HG03039 (cell line): Measurements from ENCODE around the gene SDHA.
"Not testable (repeated sequence)": the region's sequence is repeated elsewhere in the genome, so short reads cannot be mapped to it uniquely, and the experiment has no call there.

Experiments used
- ATAC-seq: cut with Tn5 transposase; IDR thresholded peaks from one replicate; pipeline ENCODE4 v1.9.1; 2021; ENCODE audit warnings: mild to moderate bottlenecking, moderate library complexity; ENCODE audit not compliant: unreplicated experiment

Gene SDHA

GRCh38 chr5:296954-297353 lies 78.8 kb downstream of the SDHA start:
- ATAC-seq = not testable (repeated sequence)

GRCh38 chr5:297448-297847 lies 79.3 kb downstream of the SDHA start:
- not testable (repeated sequence) for ATAC-seq

- ATAC-seq = not testable (repeated sequence)
Observed at GRCh38 chr5:297991-298736, 80.0 kb downstream of the SDHA start.

- no peak for ATAC-seq
Observed at GRCh38 chr5:298737-299125, 80.6 kb downstream of the SDHA start.

GRCh38 chr5:299921-300320 lies 81.8 kb downstream of the SDHA start:
- ATAC-seq = not testable (repeated sequence)

GRCh38 chr5:300691-301435 lies 82.7 kb downstream of the SDHA start:
- not testable (repeated sequence) for ATAC-seq

- ATAC-seq = not testable (repeated sequence)
Observed at GRCh38 chr5:302416-302815, 84.3 kb downstream of the SDHA start.

- no peak for ATAC-seq
Observed at GRCh38 chr5:302966-303365, 84.8 kb downstream of the SDHA start.

GRCh38 chr5:303741-304140 lies 85.6 kb downstream of the SDHA start:
- not testable (repeated sequence) for ATAC-seq

GRCh38 chr5:305050-305449 lies 86.9 kb downstream of the SDHA start:
- no peak for ATAC-seq

- ATAC-seq = no peak
Observed at GRCh38 chr5:305459-305858, 87.3 kb downstream of the SDHA start.

GRCh38 chr5:306011-306805 lies 88.1 kb downstream of the SDHA start:
- ATAC-seq = no peak
